CD4-positive, alpha-beta T cell treated with Interleukin-1 beta for 1 hour (primary cell): ENCODE results near the gene DEXI.
A peak's percentile ranks its signal among the peaks of the same experiment; 100 is the strongest.

Source experiments
- DNase-seq, 2 donors: peaks; one replicate each; pipeline ENCODE4 v3.0.0-alpha.2; 2020 to 2022

DEXI gene

DNA sequence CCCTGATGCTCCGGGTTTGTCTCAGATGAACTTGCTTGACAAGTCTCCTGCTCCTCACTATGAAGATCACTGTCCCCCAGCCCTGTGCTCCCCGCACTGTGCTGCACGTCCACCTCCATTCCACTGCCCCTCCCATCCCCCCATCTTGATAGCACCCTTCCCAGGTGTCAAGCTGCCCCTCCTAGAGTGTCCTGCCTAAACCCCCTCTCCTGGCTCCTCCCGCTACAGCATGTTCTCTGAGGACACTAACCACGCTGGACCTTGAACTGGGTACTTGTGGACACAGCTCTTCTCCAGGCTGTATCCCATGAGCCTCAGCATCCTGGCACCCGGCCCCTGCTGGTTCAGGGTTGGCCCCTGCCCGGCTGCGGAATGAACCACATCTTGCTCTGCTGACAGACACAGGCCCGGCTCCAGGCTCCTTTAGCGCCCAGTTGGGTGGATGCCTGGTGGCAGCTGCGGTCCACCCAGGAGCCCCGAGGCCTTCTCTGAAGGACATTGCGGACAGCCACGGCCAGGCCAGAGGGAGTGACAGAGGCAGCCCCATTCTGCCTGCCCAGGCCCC, 18.5 kb downstream of the DEXI start:
- no peak for DNase-seq

DNA sequence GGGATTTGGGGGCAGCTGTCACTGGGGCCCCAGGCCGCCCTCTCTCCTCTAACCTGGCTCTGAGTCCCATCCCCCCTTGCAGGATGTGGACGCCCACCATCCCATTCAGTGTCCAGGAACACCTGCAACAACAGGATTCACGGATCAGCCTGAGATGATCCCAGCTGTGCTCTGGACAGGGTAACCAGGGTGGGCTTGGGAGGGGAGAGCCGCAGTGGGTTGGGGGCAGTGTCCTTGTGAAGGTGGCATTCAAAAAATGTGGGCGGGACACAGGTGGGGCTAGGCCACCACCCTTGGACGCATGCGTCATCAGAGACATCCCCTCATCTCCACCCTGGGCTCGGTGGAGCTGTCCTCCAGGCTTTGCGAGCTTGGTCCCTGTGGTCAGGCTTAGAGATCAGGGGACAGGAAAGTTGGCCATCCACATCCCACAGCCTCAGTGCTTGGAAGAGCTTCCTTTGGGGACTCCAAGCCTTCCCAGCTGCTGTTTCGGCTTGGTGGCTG, 19.1 kb downstream of the DEXI start:
- DNase-seq = no peak

DNA sequence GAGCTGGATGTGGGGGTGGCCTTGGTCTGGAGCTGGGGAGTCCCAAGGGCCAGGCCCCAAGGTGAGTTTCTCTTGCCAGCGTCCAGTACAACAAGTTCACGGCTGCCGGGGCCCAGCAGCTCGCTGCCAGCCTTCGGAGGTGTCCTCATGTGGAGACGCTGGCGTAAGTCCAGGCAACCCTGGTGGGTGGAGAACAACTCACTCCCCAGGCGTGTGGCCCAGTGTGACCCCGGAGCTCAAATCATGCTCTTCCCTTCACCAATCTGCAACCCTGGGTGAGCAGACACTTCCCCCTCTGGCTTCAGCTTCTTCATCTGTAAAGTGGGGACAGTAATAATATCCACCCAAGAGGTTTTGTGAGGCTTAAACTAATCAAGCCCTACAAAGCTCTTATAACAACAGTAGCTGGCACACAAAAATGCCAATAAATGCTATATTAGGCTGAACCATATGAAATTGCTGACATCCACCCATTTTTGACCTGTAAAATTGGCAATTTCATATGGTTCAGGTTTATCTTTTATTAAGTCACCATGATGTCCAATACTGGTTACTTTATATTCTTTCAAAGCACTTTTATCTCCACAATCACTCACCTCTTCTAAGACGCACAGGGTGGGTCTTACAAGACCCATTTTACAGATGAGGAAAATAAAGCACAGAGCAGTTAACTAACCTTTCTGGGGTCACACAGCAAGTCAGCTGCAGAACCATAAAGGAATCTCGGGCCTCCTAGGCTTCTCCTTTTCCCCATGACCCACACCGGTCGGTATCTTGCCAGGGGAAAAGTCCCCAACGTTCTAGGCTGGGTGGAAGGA, 19.7 kb downstream of the DEXI start:
- no peak for DNase-seq

DNA sequence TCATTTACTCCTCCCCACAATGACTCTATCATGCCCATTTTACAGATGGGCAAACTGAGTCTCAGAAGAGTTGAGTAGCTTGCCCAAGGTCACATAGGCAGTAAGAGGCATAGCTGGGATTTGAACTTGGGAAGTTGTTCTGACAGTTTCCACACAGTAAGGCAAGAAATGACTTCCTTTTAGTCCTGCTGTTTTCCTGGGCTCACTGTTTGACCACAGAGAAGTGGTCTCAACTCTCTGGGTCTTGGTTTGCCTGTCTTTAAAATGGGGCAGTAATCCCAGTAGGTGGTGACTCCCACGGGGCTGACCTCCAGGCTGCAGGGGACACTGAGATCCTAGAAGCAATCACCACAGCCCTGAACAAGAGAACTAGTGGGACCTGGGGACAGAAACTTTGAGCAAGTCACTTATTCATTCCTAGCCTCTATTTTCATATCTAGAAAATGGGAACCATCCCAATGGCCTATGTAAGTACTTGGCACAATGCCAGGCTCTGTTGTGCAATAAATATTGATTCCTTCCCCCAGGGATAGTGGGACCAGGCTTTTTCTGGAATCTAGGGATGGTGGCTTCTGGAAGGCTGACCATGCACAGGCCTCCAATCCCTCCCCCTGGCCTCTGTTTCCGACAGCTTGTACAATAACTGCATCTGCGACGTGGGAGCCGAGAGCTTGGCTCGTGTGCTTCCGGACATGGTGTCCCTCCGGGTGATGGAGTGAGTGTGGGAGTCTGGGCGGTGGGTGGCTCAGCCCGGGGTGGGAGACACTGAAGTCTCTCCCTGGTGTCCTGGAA, 20.5 kb downstream of the DEXI start:
- no peak for DNase-seq

DNA sequence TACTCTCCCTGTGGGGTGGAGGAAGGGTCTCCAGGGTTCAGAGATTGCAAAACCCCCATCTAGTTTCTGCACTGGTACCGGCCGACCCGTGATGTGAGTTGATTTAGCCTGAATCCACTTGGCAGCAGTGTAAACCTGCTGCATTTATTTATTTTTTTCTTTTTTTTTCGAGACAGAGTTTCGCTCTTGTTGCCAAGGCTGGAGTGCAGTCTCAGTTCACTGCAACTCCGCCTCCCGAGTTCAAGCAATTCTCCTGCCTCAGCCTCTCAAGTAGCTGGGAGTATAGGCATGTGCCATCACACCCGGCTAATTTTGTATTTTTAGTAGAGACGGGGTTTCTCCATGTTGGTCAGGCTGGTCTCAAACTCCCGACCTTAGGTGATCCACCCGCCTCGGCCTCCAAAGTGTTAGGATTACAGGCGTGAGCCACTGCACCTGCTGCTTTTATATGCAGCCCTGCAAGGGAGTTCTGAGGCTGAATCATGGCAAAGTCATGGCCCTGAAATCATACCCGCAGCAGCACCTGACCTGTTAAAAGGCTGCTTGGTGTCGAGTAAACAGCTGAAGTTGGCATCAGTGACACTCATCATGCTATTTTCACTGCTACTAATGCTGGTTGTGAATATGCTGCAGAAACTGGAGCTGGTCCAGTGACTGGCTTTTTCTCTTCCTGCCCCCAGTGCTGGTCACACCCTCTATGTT, 21.4 kb downstream of the DEXI start:
- DNase-seq = no peak

DNA sequence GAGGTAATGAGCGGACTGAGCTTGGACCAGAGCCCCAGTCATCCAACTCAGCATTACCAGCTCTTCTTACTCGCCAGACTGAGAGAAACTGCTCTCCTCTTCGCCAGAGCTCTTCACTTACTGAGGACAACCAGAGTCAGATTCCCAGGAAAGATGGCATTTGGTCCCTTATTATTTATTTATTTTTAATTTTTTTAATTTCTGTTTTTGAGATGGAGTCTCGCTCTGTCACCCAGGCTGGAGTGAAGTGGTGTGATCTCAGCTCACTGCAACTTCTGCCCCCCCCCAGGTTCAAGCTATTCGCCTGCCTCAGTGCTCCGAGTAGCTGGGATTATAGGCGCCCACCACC, 23.3 kb downstream of the DEXI start:
- no peak for DNase-seq

DNA sequence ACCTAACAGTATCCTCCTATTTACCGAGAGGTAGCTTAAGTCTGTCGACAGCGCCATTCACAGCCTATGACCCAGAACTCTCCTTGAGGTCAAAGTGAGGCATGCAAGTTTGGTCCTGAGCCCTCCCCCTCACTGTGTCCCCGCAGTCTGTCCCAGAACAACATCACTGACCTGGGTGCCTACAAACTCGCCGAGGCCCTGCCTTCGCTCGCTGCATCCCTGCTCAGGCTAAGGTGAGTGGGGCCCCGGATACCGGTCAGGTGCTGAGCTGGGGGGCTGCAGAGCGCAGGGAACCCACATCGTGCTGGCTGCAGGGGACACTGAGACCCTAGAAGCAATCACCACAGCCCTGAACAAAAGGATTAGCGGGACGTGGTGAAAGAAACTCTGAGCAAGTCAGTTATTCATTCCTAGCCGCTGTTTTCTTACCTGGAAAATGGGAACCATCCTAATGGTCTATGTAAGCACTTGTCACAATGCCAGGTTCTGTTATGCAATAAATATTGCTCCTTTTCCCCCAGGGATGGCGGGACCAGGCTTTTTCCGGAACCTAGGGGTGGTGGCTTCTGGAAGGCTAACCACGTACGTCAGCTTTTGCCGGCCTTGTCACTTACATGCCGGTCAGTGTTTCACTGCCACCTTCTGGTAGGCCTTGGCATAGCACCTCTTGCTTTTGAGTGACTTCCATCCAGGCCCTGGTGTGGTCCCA, 23.8 kb downstream of the DEXI start:
- DNase-seq = peak; percentile 80 to 83

DNA sequence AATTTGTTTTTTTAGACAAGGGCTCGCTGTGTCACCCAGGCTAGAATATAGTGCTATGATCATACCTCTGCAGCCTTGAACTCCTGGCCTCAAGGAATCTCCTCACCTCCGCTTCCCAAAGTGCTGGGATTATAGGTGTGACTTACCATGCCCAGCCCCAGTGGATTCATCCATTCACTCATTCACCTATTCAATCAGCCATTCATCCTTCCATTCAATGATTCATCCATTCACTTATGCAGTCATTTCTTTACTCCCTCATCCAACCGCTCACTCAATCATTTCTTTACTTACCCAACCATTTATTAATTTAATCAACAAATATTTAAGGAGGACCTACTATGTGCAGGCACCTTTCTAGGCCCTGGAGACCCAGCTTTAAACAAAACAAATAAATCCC, 25.7 kb downstream of the DEXI start:
- no peak for DNase-seq

DNA sequence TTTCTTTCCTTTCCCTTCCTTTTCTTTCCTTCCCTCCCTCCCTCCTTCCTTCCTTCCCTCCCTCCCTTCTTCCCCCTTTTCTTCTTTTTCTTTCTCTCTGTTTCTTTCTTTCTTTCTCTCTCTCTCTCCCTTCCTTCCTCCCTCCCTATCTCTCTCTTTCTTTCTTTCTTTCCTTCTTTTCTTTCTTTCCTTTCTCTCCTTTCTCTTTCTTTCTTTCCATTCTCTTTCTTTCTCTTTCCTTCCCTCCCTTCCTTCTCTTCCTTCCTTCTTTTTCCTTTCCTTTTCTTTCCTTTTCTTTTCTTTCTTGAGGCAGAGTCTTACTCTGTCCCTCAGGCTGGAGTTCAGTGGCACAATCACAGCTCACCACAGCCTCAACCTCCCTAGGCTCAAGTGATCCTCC, 31.0 kb downstream of the DEXI start:
- no peak for DNase-seq

DNA sequence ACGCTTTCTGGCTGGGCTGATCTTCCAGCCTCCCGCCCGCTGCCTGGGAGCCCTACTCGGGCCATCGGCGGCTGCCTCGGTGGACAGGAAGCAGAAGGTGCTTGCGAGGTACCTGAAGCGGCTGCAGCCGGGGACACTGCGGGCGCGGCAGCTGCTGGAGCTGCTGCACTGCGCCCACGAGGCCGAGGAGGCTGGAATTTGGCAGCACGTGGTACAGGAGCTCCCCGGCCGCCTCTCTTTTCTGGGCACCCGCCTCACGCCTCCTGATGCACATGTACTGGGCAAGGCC, 34.6 kb downstream of the DEXI start:
- DNase-seq = no peak

DNA sequence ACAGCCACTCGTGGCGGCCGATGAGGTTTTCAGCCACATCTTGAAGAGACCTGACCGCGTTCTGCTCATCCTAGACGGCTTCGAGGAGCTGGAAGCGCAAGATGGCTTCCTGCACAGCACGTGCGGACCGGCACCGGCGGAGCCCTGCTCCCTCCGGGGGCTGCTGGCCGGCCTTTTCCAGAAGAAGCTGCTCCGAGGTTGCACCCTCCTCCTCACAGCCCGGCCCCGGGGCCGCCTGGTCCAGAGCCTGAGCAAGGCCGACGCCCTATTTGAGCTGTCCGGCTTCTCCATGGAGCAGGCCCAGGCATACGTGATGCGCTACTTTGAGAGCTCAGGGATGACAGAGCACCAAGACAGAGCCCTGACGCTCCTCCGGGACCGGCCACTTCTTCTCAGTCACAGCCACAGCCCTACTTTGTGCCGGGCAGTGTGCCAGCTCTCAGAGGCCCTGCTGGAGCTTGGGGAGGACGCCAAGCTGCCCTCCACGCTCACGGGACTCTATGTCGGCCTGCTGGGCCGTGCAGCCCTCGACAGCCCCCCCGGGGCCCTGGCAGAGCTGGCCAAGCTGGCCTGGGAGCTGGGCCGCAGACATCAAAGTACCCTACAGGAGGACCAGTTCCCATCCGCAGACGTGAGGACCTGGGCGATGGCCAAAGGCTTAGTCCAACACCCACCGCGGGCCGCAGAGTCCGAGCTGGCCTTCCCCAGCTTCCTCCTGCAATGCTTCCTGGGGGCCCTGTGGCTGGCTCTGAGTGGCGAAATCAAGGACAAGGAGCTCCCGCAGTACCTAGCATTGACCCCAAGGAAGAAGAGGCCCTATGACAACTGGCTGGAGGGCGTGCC, 35.1 kb downstream of the DEXI start:
- no peak for DNase-seq

DNA sequence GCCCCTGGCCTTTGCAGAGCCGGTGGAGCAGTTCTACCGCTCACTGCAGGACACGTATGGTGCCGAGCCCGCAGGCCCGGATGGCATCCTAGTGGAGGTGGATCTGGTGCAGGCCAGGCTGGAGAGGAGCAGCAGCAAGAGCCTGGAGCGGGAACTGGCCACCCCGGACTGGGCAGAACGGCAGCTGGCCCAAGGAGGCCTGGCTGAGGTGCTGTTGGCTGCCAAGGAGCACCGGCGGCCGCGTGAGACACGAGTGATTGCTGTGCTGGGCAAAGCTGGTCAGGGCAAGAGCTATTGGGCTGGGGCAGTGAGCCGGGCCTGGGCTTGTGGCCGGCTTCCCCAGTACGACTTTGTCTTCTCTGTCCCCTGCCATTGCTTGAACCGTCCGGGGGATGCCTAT, 35.8 kb downstream of the DEXI start:
- DNase-seq = no peak

DNA sequence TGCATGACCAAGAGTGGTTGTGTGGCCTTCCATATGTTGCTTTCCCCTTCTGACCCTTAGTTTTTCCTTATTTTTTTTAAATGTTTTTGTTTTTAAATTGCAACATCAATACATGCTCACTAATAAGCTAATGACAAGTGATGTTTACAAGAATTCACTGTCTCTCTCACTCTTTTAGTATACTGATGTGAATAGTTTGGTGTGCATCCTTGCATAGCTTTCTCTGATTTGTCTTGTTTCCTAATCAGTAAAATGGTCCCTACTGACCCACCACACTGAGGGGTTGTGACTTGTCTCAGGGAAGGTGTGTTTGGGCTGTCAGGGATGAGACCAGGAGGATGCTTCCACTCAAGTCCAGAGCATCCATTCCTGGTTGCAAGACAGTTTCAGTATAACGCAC, 39.3 kb downstream of the DEXI start:
- no peak for DNase-seq

DNA sequence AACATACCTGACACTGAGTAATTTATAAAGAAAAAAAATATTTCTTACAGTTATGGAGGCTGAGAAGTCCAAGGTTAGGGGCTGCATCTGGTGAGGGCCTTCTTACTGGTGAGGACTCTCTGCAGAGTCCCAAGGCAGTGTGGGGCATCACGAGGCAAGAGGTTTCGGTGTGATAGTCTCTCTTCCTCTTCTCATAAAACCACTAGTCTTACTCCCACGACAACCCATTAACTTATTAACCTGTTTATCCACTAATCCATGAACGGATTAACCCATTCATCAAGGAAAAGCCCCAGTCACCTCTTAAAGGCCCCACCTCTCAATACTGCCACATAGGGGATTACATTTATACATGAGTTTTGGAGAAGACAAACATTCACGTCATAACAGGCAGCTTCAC, 45.1 kb downstream of the DEXI start:
- DNase-seq = no peak

DNA sequence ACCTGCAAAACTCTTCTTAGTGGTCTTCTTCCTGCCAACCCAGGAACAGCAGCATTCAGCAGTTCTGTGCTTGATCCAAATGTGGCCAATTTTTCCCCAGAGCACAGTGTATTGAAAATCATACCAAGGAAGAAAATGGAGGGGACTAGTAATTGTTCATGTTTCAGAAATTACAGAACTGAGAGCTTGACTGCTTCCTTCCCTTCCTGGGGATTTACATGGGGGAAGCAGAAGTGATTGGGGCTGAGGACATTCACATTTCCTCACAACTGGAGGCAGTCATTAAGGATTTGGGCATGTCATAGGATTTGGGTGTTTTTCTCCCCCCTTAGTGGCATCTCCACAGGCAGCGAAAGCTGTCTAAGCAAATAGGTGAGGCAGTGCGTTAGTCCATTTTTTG, 45.5 kb downstream of the DEXI start:
- DNase-seq = no peak

DNA sequence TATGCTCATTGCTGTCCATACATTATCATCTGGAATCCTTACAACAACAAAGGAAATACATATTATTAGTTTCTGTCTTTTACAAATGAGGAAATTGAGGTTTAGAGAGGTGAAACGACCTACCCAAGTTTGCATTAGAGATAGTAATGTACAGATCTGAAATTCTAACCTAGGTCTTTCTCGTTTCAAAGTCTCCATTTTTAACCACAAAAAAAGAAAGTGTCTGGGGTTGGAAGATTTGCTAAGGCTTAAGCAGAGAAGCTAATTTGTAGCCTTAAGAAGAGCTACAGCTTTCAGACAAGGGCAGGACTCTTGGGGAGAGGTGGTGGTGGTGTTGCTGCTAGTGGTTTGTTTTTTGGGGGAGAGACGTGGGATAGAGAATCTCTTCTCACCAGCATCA, 46.1 kb downstream of the DEXI start:
- DNase-seq = no peak

DNA sequence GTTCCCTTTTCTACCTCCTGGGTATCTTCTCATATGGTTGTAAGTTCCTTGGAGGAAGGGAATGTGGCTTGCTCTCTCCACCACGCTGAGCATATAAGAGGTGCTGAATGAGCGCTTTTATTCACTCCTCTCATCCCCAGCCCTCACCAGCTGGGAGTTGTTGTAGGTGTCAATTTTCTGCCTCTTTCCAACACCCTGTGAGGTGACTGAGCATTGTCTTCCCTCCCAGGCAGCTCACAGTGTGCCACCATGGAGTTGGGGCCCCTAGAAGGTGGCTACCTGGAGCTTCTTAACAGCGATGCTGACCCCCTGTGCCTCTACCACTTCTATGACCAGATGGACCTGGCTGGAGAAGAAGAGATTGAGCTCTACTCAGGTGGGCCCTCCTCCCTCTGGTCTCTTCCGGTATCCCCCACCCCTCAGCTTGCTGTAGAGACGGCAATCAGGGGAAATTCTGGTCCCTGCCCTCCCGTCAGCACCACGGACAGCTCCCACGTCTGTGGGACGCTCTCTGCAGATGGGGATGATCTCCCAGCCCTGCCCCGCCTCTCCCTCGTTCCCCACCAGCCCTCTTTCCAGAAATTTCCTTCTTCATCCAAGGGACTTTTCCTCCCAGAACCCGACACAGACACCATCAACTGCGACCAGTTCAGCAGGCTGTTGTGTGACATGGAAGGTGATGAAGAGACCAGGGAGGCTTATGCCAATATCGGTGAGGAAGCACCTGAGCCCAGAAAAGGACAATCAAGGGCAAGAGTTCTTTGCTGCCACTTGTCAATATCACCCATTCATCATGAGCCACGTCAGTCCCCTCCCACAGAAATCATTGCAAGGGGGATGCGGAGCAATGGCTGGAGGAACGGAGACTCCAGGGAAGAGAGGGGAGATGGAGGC, 47.0 kb downstream of the DEXI start:
- no peak for DNase-seq

DNA sequence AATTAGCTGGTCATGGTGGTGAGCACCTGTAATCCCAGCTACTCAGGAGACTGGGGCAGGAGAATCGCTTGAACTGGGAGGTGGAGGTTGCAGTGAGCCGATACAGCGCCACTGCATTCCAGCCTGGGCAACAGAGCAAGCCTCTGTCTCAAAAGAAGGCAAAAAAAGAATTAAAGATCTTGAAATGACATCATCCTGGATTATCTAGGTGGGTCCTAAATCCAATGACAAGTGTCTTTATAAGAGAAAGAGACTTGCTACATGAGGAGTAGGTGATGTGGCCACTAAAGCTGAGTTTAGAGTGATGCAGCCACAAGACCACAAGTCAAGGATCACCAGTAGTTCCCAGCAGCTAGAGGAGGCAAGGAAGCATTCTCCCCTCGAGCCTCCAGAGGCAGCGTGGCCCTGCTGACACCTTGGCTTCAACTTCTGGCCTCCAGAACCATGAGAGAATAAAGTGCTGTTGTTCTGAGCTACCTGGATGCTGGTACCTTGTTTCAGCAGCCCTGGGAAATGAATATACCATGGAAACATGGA, 49.4 kb downstream of the DEXI start:
- DNase-seq = no peak

DNA sequence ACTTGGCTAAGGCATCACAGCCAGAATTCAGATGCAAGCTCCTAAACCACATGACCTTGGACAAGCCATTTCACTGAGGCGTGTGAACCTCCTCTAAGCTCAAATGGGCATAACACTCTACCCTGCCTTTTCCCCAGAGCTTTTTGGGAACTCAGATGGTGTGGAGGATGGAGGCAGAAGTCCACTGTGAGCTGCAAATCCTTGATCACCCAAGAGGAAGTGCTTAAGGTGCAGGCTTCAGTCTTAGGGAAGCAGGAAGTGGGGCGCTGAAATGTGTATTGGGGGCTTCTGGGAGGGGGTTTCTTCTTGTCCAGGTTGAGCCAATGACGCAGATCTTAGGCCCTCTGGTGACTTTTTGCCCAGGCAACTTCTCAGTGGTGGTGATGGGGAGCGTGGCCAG, 52.4 kb downstream of the DEXI start:
- no peak for DNase-seq

DNA sequence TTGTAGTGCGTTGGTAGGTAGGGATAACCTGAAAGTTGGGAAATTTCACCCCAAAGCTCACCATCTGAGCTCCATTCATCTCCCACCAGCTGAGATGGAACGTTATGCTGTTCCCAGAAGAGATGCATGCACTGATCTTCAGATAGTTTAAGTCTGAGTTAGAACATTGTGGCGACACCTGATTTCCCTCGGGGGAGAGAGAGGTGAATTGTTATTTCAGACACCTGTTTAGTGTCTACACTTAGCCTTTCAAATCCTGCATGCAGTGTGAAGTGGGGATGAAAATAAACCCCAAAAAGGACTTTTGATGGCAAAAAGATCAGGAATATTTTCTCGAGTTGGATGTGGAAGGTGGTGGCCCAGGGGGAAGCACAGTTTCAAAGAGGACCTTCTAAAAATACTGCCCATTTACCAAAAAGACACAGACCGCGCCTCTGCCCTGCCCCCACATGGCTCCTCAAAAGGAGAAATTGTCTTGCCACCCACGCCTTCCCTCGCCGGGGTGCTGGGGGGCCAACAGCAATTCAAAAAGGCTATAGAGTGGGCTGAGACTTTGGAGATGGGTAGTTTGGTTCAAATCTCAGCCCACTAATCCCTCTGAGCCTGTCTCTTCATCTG, 53.8 kb downstream of the DEXI start:
- DNase-seq = no peak
